DOHH2 (cell line): ENCODE data around the gene TTC22.

Experiments
- H3F3A ChIP-seq: fragments of 200-600 bp; sonication (generic), shearing (Covaris generic); 2 replicates; pipeline ENCODE4 v1.6.0; 2016; ENCODE audit warnings: antibody characterized with exemption, mild to moderate bottlenecking; ENCODE audit not compliant: control insufficient read depth, insufficient read depth
- H3K27ac ChIP-seq: fragments of 200-600 bp; sonication (generic); 2 replicates; pipeline ENCODE4 v1.5.1; 2014; ENCODE audit warnings: low read depth, mild to moderate bottlenecking, low read length, moderate library complexity
- H3K27me3 ChIP-seq: fragments of 200-600 bp; sonication (generic); 2 replicates; pipeline ENCODE4 v1.6.1; 2014; ENCODE audit warnings: mild to moderate bottlenecking, low read length, mixed read lengths; ENCODE audit not compliant: control insufficient read depth
- H3K36me3 ChIP-seq: fragments of 200-600 bp; sonication (generic); 2 replicates; pipeline ENCODE4 v1.6.1; 2014; ENCODE audit warnings: mild to moderate bottlenecking, low read length, moderate library complexity, mixed read lengths; ENCODE audit not compliant: control insufficient read depth
- H3K4me1 ChIP-seq: fragments of 200-600 bp; sonication (generic); 2 replicates; pipeline ENCODE4 v1.6.1; 2014; ENCODE audit warnings: mild to moderate bottlenecking, low read length, mixed read lengths; ENCODE audit not compliant: control insufficient read depth
- H3K4me2 ChIP-seq: fragments of 200-600 bp; sonication (generic); 2 replicates; pipeline ENCODE4 v1.6.0; 2014; ENCODE audit warnings: mild to moderate bottlenecking, low read length, moderate library complexity
- H3K4me3 ChIP-seq: fragments of 200-600 bp; sonication (generic); 2 replicates; pipeline ENCODE4 v1.5.1; 2014; ENCODE audit warnings: mild to moderate bottlenecking, low read length, mixed read lengths
- H3K79me2 ChIP-seq: fragments of 200-600 bp; sonication (generic); 2 replicates; pipeline ENCODE4 v1.6.1; 2014; ENCODE audit warnings: mild to moderate bottlenecking, low read length, mixed read lengths; ENCODE audit not compliant: control insufficient read depth
- H3K9me2 ChIP-seq: fragments of 200-600 bp; sonication (generic); replicated peaks from 2 replicates; pipeline ENCODE4 v1.6.1; 2014; ENCODE audit warnings: mild to moderate bottlenecking, low read length, mixed read lengths; ENCODE audit not compliant: control insufficient read depth
- H3K9me3 ChIP-seq: fragments of 200-600 bp; sonication (generic); 2 replicates; pipeline ENCODE4 v1.6.1; 2014; ENCODE audit warnings: antibody characterized with exemption, low read length, mixed read lengths; ENCODE audit not compliant: control insufficient read depth, insufficient read depth
- H4K20me1 ChIP-seq: fragments of 200-600 bp; sonication (generic); 2 replicates; pipeline ENCODE4 v1.6.0; 2014; ENCODE audit warnings: low read depth, mild to moderate bottlenecking, antibody characterized with exemption, low read length, moderate library complexity; ENCODE audit not compliant: control insufficient read depth, insufficient read depth
- EZH2phosphoT487 ChIP-seq: fragments of 200-600 bp; sonication (generic); IDR thresholded peaks from 2 replicates; pipeline ENCODE4 v1.6.1; 2017; ENCODE audit warnings: borderline replicate concordance, mild to moderate bottlenecking, antibody characterized with exemption, low read length, moderate library complexity, mixed read lengths
- TF ChIP-seq, protein P1 (sequence below): fragments of 200-600 bp; sonication (generic); IDR thresholded peaks from one replicate; pipeline ENCODE4 v1.5.1; 2014; ENCODE audit warnings: antibody characterized with exemption, mild to moderate bottlenecking, low read depth, low read length; ENCODE audit not compliant: poor library complexity, severe bottlenecking

Gene TTC22

DNA sequence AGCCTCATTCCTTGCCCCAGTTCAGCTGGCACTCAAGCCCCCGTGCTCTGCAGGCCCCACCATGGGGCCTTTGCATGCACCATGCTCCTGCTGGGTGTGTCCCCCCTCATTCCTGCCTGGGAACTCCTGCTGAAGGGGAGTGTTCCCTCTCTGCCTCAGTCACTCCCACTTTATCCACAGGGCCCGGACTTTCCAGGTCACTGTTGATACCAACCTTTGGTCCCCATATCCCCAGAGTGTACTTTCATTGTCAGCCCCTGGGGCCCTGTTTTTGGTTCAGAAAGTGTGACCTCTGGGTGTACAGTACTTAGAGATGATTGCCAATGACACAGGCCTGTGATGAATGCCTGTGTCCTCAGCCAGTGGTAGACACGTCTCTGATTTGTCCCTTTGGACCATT lies 2.9 kb downstream of the TTC22 start:
- Histone ChIP-seq H3K9me3 (no peaks in the 10 kb centered on the region), H3F3A (no peaks in the 10 kb centered on the region), H3K4me3 (no peak overlapping the region), H3K79me2 (no peaks in the 10 kb centered on the region), H3K9me2 (no peaks in the 10 kb centered on the region), H3K36me3 (no peaks in the 10 kb centered on the region), H4K20me1 (no peaks in the 10 kb centered on the region; the same call in 1 of the 2 replicates), H3K27ac (no peak overlapping the region), H3K4me2 (no peak overlapping the region), H3K27me3 (peaks cover 2% of the 10 kb centered on the region; the same call in 1 of the 2 replicates), H3K4me1 (peaks cover 5% of the 10 kb centered on the region)
- no peak for TF ChIP-seq EZH2phosphoT487
- TF ChIP-seq, protein P1, sequence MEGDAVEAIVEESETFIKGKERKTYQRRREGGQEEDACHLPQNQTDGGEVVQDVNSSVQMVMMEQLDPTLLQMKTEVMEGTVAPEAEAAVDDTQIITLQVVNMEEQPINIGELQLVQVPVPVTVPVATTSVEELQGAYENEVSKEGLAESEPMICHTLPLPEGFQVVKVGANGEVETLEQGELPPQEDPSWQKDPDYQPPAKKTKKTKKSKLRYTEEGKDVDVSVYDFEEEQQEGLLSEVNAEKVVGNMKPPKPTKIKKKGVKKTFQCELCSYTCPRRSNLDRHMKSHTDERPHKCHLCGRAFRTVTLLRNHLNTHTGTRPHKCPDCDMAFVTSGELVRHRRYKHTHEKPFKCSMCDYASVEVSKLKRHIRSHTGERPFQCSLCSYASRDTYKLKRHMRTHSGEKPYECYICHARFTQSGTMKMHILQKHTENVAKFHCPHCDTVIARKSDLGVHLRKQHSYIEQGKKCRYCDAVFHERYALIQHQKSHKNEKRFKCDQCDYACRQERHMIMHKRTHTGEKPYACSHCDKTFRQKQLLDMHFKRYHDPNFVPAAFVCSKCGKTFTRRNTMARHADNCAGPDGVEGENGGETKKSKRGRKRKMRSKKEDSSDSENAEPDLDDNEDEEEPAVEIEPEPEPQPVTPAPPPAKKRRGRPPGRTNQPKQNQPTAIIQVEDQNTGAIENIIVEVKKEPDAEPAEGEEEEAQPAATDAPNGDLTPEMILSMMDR = no peak

DNA sequence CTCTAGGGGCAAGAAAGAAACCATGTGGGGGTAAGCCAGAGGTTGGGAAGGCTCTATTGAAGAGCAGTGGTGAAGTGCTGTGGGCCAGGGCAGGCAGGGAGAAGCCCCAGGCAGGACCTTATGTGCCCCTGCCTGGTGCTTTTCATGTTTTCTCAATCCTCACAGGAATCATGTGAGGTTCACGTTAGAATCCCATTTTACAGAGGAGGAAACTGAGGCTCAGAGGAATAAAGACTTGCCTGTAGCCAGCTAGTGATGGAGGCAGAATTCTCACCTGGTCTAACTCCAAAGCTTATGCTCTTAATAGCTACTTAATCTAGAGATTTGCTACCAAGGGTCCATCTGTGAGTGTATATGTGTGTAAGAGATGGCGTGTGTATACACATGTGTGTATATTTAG lies 4.2 kb downstream of the TTC22 start:
- H3F3A ChIP-seq = no peaks in the 10 kb centered on the region
- peaks cover 2% of the 10 kb centered on the region; the same call in 1 of the 2 replicates for H3K27me3 ChIP-seq
- H3K4me1 ChIP-seq = peaks cover 5% of the 10 kb centered on the region
- H3K4me3 ChIP-seq = no peak overlapping the region
- H3K27ac ChIP-seq = no peak overlapping the region
- no peaks in the 10 kb centered on the region; the same call in 1 of the 2 replicates for H4K20me1 ChIP-seq
- no peaks in the 10 kb centered on the region for H3K9me2 ChIP-seq
- H3K9me3 ChIP-seq = peaks cover 3% of the 10 kb centered on the region; the same call in 1 of the 2 replicates
- TF ChIP-seq, protein P1 = no peak
- TF ChIP-seq EZH2phosphoT487 = no peak
- H3K36me3 ChIP-seq = no peaks in the 10 kb centered on the region
- no peaks in the 10 kb centered on the region for H3K79me2 ChIP-seq
- H3K4me2 ChIP-seq = no peak overlapping the region

DNA sequence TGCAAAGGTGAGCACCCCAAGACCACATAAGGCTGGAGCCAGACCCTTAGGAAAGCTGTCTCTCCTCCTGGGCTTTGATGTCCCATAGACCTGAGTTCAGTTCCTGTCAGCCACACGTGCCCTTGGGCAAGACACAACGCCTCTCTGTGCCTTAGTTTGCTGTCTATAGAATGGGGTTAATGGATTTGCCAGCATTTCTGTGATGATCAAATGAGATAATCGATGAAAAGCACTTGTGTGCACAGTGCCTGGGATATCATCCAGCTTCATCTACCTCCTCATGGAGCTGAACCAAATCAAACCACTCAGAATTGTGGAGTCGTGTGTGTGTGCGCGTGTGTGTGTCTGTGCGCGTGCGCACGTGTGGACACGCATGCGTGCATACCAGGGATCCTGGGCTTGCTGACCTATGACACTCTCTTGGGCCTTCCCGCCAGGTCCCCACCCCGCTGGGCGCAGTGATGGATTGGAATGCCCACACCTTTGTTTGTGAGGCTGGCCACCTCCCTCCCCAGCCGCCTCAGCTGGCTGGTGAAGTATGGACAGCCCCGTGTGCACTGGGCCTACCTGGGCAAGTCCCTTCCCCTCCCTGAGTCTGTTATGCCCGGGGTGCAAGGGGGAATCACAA lies 5.2 kb downstream of the TTC22 start:
- no peaks in the 10 kb centered on the region for H3K9me2 ChIP-seq
- no peaks in the 10 kb centered on the region for H4K20me1 ChIP-seq
- H3K27ac ChIP-seq = no peak overlapping the region
- TF ChIP-seq, protein P1 = no peak
- TF ChIP-seq EZH2phosphoT487 = no peak
- no peaks in the 10 kb centered on the region for H3F3A ChIP-seq
- no peaks in the 10 kb centered on the region for H3K4me1 ChIP-seq
- H3K9me3 ChIP-seq = peaks cover 3% of the 10 kb centered on the region; the same call in 1 of the 2 replicates
- H3K79me2 ChIP-seq = no peaks in the 10 kb centered on the region
- no peak overlapping the region for H3K4me3 ChIP-seq
- H3K27me3 ChIP-seq = no peaks in the 10 kb centered on the region
- H3K4me2 ChIP-seq = no peak overlapping the region
- no peaks in the 10 kb centered on the region for H3K36me3 ChIP-seq
